Dedifferentiated amniotic fluid mesenchymal stem cell (primary cell): Measurements from ENCODE around the gene LSM14A.
"Not testable (repeated sequence)": the region's sequence is repeated elsewhere in the genome, so short reads cannot be mapped to it uniquely, and the experiment has no call there.

Experiments
- DNase-seq: peaks from one replicate; pipeline ENCODE4 v3.0.0-alpha.2; 2016; ENCODE audit errors: extremely low spot score

LSM14A gene

GRCh38 chr19:34228762-34229161, 56.5 kb downstream of the LSM14A start:
- DNase-seq, result no peak

GRCh38 chr19:34229721-34230120, 57.4 kb downstream of the LSM14A start:
- DNase-seq, result no peak

GRCh38 chr19:34230820-34231219, 58.5 kb downstream of the LSM14A start:
- DNase-seq, result no peak

GRCh38 chr19:34231439-34231838, 59.1 kb downstream of the LSM14A start:
- no peak for DNase-seq

- DNase-seq, result peak; percentile 89
Observed at GRCh38 chr19:34232566-34233481, 60.5 kb downstream of the LSM14A start.

GRCh38 chr19:34235425-34235940, 63.2 kb downstream of the LSM14A start:
- DNase-seq, result no peak

- peak; percentile 29 for DNase-seq
Observed at GRCh38 chr19:34236035-34236987, 64.0 kb downstream of the LSM14A start.

GRCh38 chr19:34237283-34237682, 65.0 kb downstream of the LSM14A start:
- no peak for DNase-seq

- DNase-seq, result no peak
Observed at GRCh38 chr19:34237939-34238338, 65.6 kb downstream of the LSM14A start.

GRCh38 chr19:34241513-34242337, 69.4 kb downstream of the LSM14A start:
- no peak for DNase-seq

GRCh38 chr19:34243138-34243875, 71.0 kb downstream of the LSM14A start:
- DNase-seq, result not testable (repeated sequence)

GRCh38 chr19:34243876-34244578, 71.7 kb downstream of the LSM14A start:
- DNase-seq, result no peak

- no peak for DNase-seq
Observed at GRCh38 chr19:34244611-34245299, 72.5 kb downstream of the LSM14A start.

- no peak for DNase-seq
Observed at GRCh38 chr19:34246340-34246739, 74.0 kb downstream of the LSM14A start.

- no peak for DNase-seq
Observed at GRCh38 chr19:34248941-34249340, 76.6 kb downstream of the LSM14A start.

GRCh38 chr19:34253167-34253566, 80.9 kb downstream of the LSM14A start:
- not testable (repeated sequence) for DNase-seq

GRCh38 chr19:34253681-34254045, 81.4 kb downstream of the LSM14A start:
- not testable (repeated sequence) for DNase-seq

GRCh38 chr19:34254046-34254697, 81.9 kb downstream of the LSM14A start, which contains the start of gene GARRE1:
Gene GARRE1 (plus strand): TSS chr19:34254554. CDS start chr19:34300474, 45,920 bp downstream.
- DNase-seq, result peak; percentile 40
